Measurements from ENCODE around the gene RPP14.

RPP14 gene

GRCh38 chr3:58324391-58325390, 18.6 kb downstream of the RPP14 start:
- no peak for TF ChIP-seq CTCF (IDR thresholded peaks at IDR 0.05)
- H3K27ac Mint-ChIP-seq, result peak overlapping the region; percentile 82
- DNase-seq, result no peak
- H3K4me3 Mint-ChIP-seq, result peak overlapping the region; percentile 30
- H3K9me3 Mint-ChIP-seq, result no peaks in the 10 kb centered on the region
- H3K36me3 Mint-ChIP-seq (ENCODE audit: low read depth), result peaks cover 4% of the 10 kb centered on the region
- peaks cover 43% of the 10 kb centered on the region for H3K4me1 Mint-ChIP-seq
- peaks cover 3% of the 10 kb centered on the region for H3K27me3 Mint-ChIP-seq (ENCODE audit: low read depth, poor library complexity)

- H3K27ac Mint-ChIP-seq, result peak overlapping the region; percentile 95
- no peaks in the 10 kb centered on the region for H3K9me3 Mint-ChIP-seq
- peaks cover 7% of the 10 kb centered on the region for H3K27me3 Mint-ChIP-seq (ENCODE audit: low read depth, poor library complexity)
- peaks cover 43% of the 10 kb centered on the region for H3K4me1 Mint-ChIP-seq
- no peaks in the 10 kb centered on the region for H3K36me3 Mint-ChIP-seq (ENCODE audit: low read depth)
- no peak for DNase-seq
- peak overlapping the region; percentile 30 for H3K4me3 Mint-ChIP-seq
- no peak for TF ChIP-seq CTCF (IDR thresholded peaks at IDR 0.05)
These were observed 19.5 kb downstream of the RPP14 start for GRCh38 chr3:58325525-58325992.

GRCh38 chr3:58326267-58326900, 20.3 kb downstream of the RPP14 start:
- TF ChIP-seq CTCF (IDR thresholded peaks at IDR 0.05), result no peak
- no peak overlapping the region for H3K4me3 Mint-ChIP-seq
- peak overlapping the region; percentile 11 for H3K27ac Mint-ChIP-seq
- H3K4me1 Mint-ChIP-seq, result peaks cover 50% of the 10 kb centered on the region
- H3K9me3 Mint-ChIP-seq, result no peaks in the 10 kb centered on the region
- peaks cover 10% of the 10 kb centered on the region for H3K27me3 Mint-ChIP-seq (ENCODE audit: low read depth, poor library complexity)
- H3K36me3 Mint-ChIP-seq (ENCODE audit: low read depth), result no peaks in the 10 kb centered on the region
- no peak for DNase-seq

GRCh38 chr3:58329150-58329921, 23.3 kb downstream of the RPP14 start:
- TF ChIP-seq CTCF (IDR thresholded peaks at IDR 0.05), result no peak
- H3K9me3 Mint-ChIP-seq, result no peaks in the 10 kb centered on the region
- no peak for DNase-seq
- peaks cover 60% of the 10 kb centered on the region for H3K4me1 Mint-ChIP-seq
- H3K27me3 Mint-ChIP-seq (ENCODE audit: low read depth, poor library complexity), result peaks cover 10% of the 10 kb centered on the region
- no peak overlapping the region for H3K4me3 Mint-ChIP-seq
- H3K36me3 Mint-ChIP-seq (ENCODE audit: low read depth), result no peaks in the 10 kb centered on the region
- H3K27ac Mint-ChIP-seq, result no peak overlapping the region

- Mint-ChIP-seq H3K36me3 (ENCODE audit: low read depth) (no peaks in the 10 kb centered on the region), H3K4me3 (no peak overlapping the region), H3K9me3 (no peaks in the 10 kb centered on the region), H3K27ac (no peak overlapping the region), H3K27me3 (ENCODE audit: low read depth, poor library complexity) (peaks cover 10% of the 10 kb centered on the region), H3K4me1 (peaks cover 60% of the 10 kb centered on the region)
- no peak for DNase-seq
- no peak for TF ChIP-seq CTCF (IDR thresholded peaks at IDR 0.05)
These were observed 23.9 kb downstream of the RPP14 start for GRCh38 chr3:58329922-58330413.
